ENCODE results near the gene AHSP.

DNA sequence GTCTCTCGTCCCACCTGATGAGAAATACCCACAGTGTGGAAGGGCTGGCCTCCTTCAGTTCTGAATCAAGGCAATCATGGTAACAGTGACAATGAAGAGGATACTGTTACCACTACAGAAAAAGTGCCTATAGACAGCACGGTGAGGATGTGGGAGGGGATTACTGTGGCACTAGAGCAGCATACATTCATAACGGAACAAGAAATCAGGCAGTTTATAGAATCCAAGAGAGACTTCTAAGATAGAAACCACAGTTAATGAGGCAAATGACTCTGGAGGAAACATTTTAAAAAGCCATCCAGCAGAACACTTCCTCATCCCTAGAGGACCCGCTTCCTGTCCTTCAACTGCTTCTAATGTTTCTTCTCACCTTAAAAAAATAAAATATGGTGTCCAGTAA, 22.2 kb upstream of the AHSP start:
- TF ChIP-seq, protein P1, sequence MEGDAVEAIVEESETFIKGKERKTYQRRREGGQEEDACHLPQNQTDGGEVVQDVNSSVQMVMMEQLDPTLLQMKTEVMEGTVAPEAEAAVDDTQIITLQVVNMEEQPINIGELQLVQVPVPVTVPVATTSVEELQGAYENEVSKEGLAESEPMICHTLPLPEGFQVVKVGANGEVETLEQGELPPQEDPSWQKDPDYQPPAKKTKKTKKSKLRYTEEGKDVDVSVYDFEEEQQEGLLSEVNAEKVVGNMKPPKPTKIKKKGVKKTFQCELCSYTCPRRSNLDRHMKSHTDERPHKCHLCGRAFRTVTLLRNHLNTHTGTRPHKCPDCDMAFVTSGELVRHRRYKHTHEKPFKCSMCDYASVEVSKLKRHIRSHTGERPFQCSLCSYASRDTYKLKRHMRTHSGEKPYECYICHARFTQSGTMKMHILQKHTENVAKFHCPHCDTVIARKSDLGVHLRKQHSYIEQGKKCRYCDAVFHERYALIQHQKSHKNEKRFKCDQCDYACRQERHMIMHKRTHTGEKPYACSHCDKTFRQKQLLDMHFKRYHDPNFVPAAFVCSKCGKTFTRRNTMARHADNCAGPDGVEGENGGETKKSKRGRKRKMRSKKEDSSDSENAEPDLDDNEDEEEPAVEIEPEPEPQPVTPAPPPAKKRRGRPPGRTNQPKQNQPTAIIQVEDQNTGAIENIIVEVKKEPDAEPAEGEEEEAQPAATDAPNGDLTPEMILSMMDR (IDR thresholded peaks at IDR 0.05): no peak
- TF ChIP-seq POLR2A (IDR thresholded peaks at IDR 0.05): no peak

All from thyroid gland (tissue), 4 donors.